RWPE1 (cell line): ENCODE data around the gene PPIB.
"Not testable (repeated sequence)": the region's sequence is repeated elsewhere in the genome, so short reads cannot be mapped to it uniquely, and the experiment has no call there.

ENCODE experiments used
- CTCF ChIA-PET: fragments of 350-600 bp; sonication (Branson Sonifier 250); formaldehyde crosslinking; extraction: SDS; loops from one replicate; lab custom pipeline; 2021; lab: Yijun Ruan, JAX
- POLR2A ChIA-PET: fragments of 400-600 bp; formaldehyde crosslinking; extraction: SDS; loops from one replicate; lab custom pipeline; 2020; ENCODE audit warnings: antibody characterized with exemption; ENCODE audit not compliant: low non-redundant PET; lab: Yijun Ruan, JAX
- DNase-seq: peaks from one replicate; pipeline ENCODE4 v3.0.0; 2012; ENCODE audit warnings: low spot score
- H3K27ac ChIP-seq: fragments of 450-650 bp; 2 replicates; pipeline ENCODE4 v1.5.1; 2017
- CTCF ChIP-seq: fragments of 450-650 bp; conservative IDR thresholded peaks from 2 replicates; pipeline ENCODE4 v1.5.1; 2017; ENCODE audit warnings: low read depth, mild to moderate bottlenecking

PPIB gene

GRCh38 chr15:64112073-64112772 lies 50.6 kb downstream of the PPIB start:
- DNase-seq: no peak
- ChIA-PET CTCF (interaction anchor here (0.6 to 0.7 kb wide), 2 partner anchors 11 to 46 kb away, joined by 3 to 8 read pairs; no protein-coding TSS in a partner anchor), POLR2A (no interaction called here)
- no peak overlapping the region for H3K27ac ChIP-seq
- TF ChIP-seq CTCF: no peak

GRCh38 chr15:64111679-64112050 lies 51.2 kb downstream of the PPIB start:
- TF ChIP-seq CTCF: no peak
- DNase-seq: no peak
- ChIA-PET CTCF (interaction anchor here (0.6 kb wide), 1 partner anchor 45 kb away, joined by 3 read pairs; no protein-coding TSS in a partner anchor), POLR2A (no interaction called here)
- no peak overlapping the region for H3K27ac ChIP-seq

GRCh38 chr15:64110950-64111678 lies 51.7 kb downstream of the PPIB start:
- ChIA-PET POLR2A (no interaction called here), CTCF (interaction anchor here (0.6 to 0.7 kb wide), 2 partner anchors 45 to 75 kb away, joined by 3 read pairs; no protein-coding TSS in a partner anchor)
- TF ChIP-seq CTCF: no peak
- H3K27ac ChIP-seq: no peak overlapping the region
- DNase-seq: no peak

- CTCF ChIA-PET: interaction anchor here (0.7 kb wide), 3 partner anchors 43 to 820 kb away, joined by 3 to 6 read pairs (median 4); no protein-coding TSS in a partner anchor
- DNase-seq, H3K27ac ChIP-seq, POLR2A ChIA-PET: not testable (repeated sequence)
These were observed 52.6 kb downstream of the PPIB start for GRCh38 chr15:64110108-64110701.

GRCh38 chr15:64107337-64107736 lies 55.5 kb downstream of the PPIB start:
- no peak overlapping the region for H3K27ac ChIP-seq
- ChIA-PET POLR2A (no interaction called here), CTCF (no interaction called here)
- DNase-seq: no peak
- TF ChIP-seq CTCF: no peak
